PC-3 (cell line): Measurements from ENCODE around the gene HSD3B2.

Source experiments
- CTCF ChIP-seq: fragments of 300-600 bp; sonication (generic); conservative IDR thresholded peaks from 2 replicates; pipeline ENCODE4 v1.5.1; 2017; ENCODE audit warnings: antibody characterized with exemption, low read depth, mild to moderate bottlenecking, low read length
- EZH2 ChIP-seq: fragments of 300-600 bp; sonication (generic); IDR thresholded peaks from one replicate; pipeline ENCODE4 v1.6.1; 2017; ENCODE audit warnings: antibody characterized with exemption, mild to moderate bottlenecking, low read length; ENCODE audit not compliant: unreplicated experiment
- EZH2phosphoT487 ChIP-seq: fragments of 300-600 bp; sonication (generic); IDR thresholded peaks from 2 replicates; pipeline ENCODE4 v1.6.1; 2018; ENCODE audit warnings: mild to moderate bottlenecking, antibody characterized with exemption, low read length, borderline replicate concordance

- no peak for TF ChIP-seq CTCF
- TF ChIP-seq EZH2 = no peak
- no peak for TF ChIP-seq EZH2phosphoT487
Observed at GRCh38 chr1:119374208-119374874, 40.6 kb upstream of the HSD3B2 start.
